Caco-2 (cell line): Measurements from ENCODE around the gene LEO1. TPM values are rescaled to one million over a fixed set of nuclear protein-coding genes. Genes with fewer than 3 reads are reported as not detected.

Experiments
- BruUV-seq: library from RNA; stranded (reverse); fragments of 400-500 nt; replicated peaks from 2 replicates; lab custom pipeline; 2021; lab: Mats Ljungman, UMichigan
- CTCF ChIA-PET: fragments of 300-600 bp; sonication (Branson Sonifier 250); formaldehyde crosslinking; loops from one replicate; lab custom pipeline; 2022; ENCODE audit warnings: antibody characterized with exemption; lab: Charles Lee
- POLR2A ChIA-PET: fragments of 300-600 bp; sonication (Branson Sonifier 250); formaldehyde crosslinking; loops from one replicate; lab custom pipeline; 2022; ENCODE audit warnings: antibody characterized with exemption; lab: Charles Lee
- DNase-seq, 2 experiments: peaks; one replicate each; pipeline versions ENCODE4 v3.0.0 to v3.0.0-alpha.2; 2020 to 2022
- H3K27me3 ChIP-seq: replicated peaks from 2 replicates; pipeline ENCODE4 v1.6.0; 2011; ENCODE audit warnings: low read length; ENCODE audit not compliant: control insufficient read depth, insufficient read depth
- H3K36me3 ChIP-seq: 2 replicates; pipeline ENCODE4 v1.5.1; 2011; ENCODE audit warnings: low read length; ENCODE audit not compliant: control insufficient read depth, insufficient read depth
- H3K4me1 ChIP-seq: fragments of 250-450 bp; sonication (Bioruptor Pico); 2 replicates; pipeline ENCODE4 v1.5.1; 2020; ENCODE audit warnings: mild to moderate bottlenecking
- H3K4me3 ChIP-seq: 2 replicates; pipeline ENCODE4 v1.5.1; 2011; ENCODE audit warnings: low read depth, mild to moderate bottlenecking, control low read depth, low read length
- H3K9me3 ChIP-seq: fragments of 250-450 bp; sonication (Bioruptor Pico); 2 replicates; pipeline ENCODE4 v1.5.1; 2020; ENCODE audit warnings: mild to moderate bottlenecking, moderate library complexity
- H3K27ac Mint-ChIP-seq: one replicate; pipeline ENCODE4 v1.8.0; 2022; ENCODE audit warnings: mixed read lengths; ENCODE audit not compliant: unreplicated experiment
- H3K27me3 Mint-ChIP-seq: one replicate; pipeline ENCODE4 v1.8.0; 2022; ENCODE audit warnings: mixed read lengths; ENCODE audit not compliant: insufficient read depth, unreplicated experiment
- H3K36me3 Mint-ChIP-seq: one replicate; pipeline ENCODE4 v1.8.0; 2022; ENCODE audit warnings: mild to moderate bottlenecking, mixed read lengths; ENCODE audit not compliant: insufficient read depth, unreplicated experiment
- H3K4me1 Mint-ChIP-seq: one replicate; pipeline ENCODE4 v1.8.0; 2022; ENCODE audit warnings: low read depth, mixed read lengths; ENCODE audit not compliant: unreplicated experiment
- H3K4me3 Mint-ChIP-seq: one replicate; pipeline ENCODE4 v1.8.0; 2022; ENCODE audit warnings: mild to moderate bottlenecking, moderate library complexity, mixed read lengths; ENCODE audit not compliant: unreplicated experiment
- H3K9me3 Mint-ChIP-seq: one replicate; pipeline ENCODE4 v1.8.0; 2022; ENCODE audit warnings: mixed read lengths; ENCODE audit not compliant: unreplicated experiment
- intact Hi-C: fragments of 100-400 bp; cut with micrococcal nuclease; formaldehyde crosslinking; loops from one replicate; pipeline ENCODE4 v1.10.0; 2022; ENCODE audit not compliant: unreplicated experiment
- total RNA-seq: library from RNA; stranded (reverse); gene quantifications from 2 replicates; pipeline ENCODE4 v1.2.3, GENCODE V29; 2022
- TF ChIP-seq, protein P1 (sequence below), 2 experiments: fragments of 200-600 bp in 1 of 2; IDR thresholded peaks; 1 replicate in 1 of 2; 2 replicates in 1 of 2; pipeline versions ENCODE4 v1.5.1 to v1.8.0; 2011 to 2022; ENCODE audit warnings: antibody characterized with exemption in 1 of 2, control low read depth in 1 of 2, inconsistent platforms in 1 of 2, low read depth in 1 of 2, low read length in 1 of 2, mild to moderate bottlenecking in 1 of 2, moderate library complexity in 1 of 2; ENCODE audit not compliant: insufficient read depth in 1 of 2, severe bottlenecking in 1 of 2, unreplicated experiment in 1 of 2

The LEO1 gene
- total RNA-seq, 1 experiment from 2014 or later, result 30.7 TPM

- Mint-ChIP-seq H3K27ac (no peak overlapping the region), H3K4me1 (no peaks in the 10 kb centered on the region), H3K4me3 (no peak overlapping the region), H3K27me3 (no peaks in the 10 kb centered on the region), H3K36me3 (peaks cover 29% of the 10 kb centered on the region), H3K9me3 (no peaks in the 10 kb centered on the region)
- ChIA-PET POLR2A (no interaction called here), CTCF (no interaction called here)
- H3K27me3 ChIP-seq, result no peaks in the 10 kb centered on the region
- H3K4me1 ChIP-seq, result no peaks in the 10 kb centered on the region
- H3K36me3 ChIP-seq, result no peaks in the 10 kb centered on the region
- no TSS peak for BruUV-seq
- DNase-seq, result no peak
- intact Hi-C loops, result no loop called here
- H3K9me3 ChIP-seq, result no peaks in the 10 kb centered on the region
- TF ChIP-seq, protein P1, sequence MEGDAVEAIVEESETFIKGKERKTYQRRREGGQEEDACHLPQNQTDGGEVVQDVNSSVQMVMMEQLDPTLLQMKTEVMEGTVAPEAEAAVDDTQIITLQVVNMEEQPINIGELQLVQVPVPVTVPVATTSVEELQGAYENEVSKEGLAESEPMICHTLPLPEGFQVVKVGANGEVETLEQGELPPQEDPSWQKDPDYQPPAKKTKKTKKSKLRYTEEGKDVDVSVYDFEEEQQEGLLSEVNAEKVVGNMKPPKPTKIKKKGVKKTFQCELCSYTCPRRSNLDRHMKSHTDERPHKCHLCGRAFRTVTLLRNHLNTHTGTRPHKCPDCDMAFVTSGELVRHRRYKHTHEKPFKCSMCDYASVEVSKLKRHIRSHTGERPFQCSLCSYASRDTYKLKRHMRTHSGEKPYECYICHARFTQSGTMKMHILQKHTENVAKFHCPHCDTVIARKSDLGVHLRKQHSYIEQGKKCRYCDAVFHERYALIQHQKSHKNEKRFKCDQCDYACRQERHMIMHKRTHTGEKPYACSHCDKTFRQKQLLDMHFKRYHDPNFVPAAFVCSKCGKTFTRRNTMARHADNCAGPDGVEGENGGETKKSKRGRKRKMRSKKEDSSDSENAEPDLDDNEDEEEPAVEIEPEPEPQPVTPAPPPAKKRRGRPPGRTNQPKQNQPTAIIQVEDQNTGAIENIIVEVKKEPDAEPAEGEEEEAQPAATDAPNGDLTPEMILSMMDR (IDR thresholded peaks at IDR 0.05; ENCODE audit: insufficient read depth in 1 of 2, low read depth in 1 of 2, low read length in 1 of 2, severe bottlenecking in 1 of 2, unreplicated experiment in 1 of 2), result no peak
- H3K4me3 ChIP-seq, result no peak overlapping the region
Measured at GRCh38 chr15:51935466-51936104, 36.0 kb downstream of the LEO1 start.

GRCh38 chr15:51932161-51932560, 39.4 kb downstream of the LEO1 start:
- Mint-ChIP-seq H3K9me3 (no peaks in the 10 kb centered on the region), H3K27me3 (no peaks in the 10 kb centered on the region), H3K27ac (no peak overlapping the region), H3K4me1 (no peaks in the 10 kb centered on the region), H3K36me3 (peaks cover 11% of the 10 kb centered on the region), H3K4me3 (no peak overlapping the region)
- POLR2A ChIA-PET, result no interaction called here
- H3K9me3 ChIP-seq, result no peaks in the 10 kb centered on the region
- TF ChIP-seq, protein P1 (IDR thresholded peaks at IDR 0.05; ENCODE audit: insufficient read depth in 1 of 2, low read depth in 1 of 2, low read length in 1 of 2, severe bottlenecking in 1 of 2, unreplicated experiment in 1 of 2), result no peak
- intact Hi-C loops, result no loop called here
- no TSS peak for BruUV-seq
- H3K27me3 ChIP-seq, result no peaks in the 10 kb centered on the region
- no peaks in the 10 kb centered on the region for H3K36me3 ChIP-seq
- CTCF ChIA-PET, result no interaction called here
- no peaks in the 10 kb centered on the region for H3K4me1 ChIP-seq
- no peak for DNase-seq
- H3K4me3 ChIP-seq, result no peak overlapping the region

DNA sequence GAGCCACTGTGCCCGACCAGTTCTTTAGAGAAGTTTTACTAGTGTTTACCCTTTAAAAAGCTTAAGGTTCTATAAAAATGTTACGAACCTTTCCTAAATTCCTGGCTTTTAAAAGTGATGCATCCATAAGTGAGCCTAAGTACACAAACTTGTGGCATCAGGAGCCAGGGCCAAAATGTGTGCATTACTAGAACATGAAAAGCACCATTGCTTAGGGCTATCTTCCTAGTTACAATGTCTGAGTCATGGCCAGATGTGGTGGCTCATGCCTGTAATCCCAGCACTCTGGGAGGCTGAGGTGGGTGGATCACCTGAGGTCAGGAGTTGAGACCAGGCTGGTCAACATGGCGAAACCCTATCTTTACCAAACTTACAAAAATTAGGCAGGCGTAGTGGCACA, 39.9 kb downstream of the LEO1 start:
- ChIA-PET POLR2A (no interaction called here), CTCF (no interaction called here)

More for the DNA sequence above, 39.9 kb downstream of the LEO1 start:
- no peaks in the 10 kb centered on the region for H3K27me3 ChIP-seq
- no peaks in the 10 kb centered on the region for H3K27me3 Mint-ChIP-seq
- H3K4me1 ChIP-seq, result no peaks in the 10 kb centered on the region
- TF ChIP-seq, protein P1 (IDR thresholded peaks at IDR 0.05; ENCODE audit: insufficient read depth in 1 of 2, low read depth in 1 of 2, low read length in 1 of 2, severe bottlenecking in 1 of 2, unreplicated experiment in 1 of 2), result no peak
- H3K9me3 Mint-ChIP-seq, result no peaks in the 10 kb centered on the region
- H3K36me3 Mint-ChIP-seq, result peaks cover 9% of the 10 kb centered on the region
- no peaks in the 10 kb centered on the region for H3K4me1 Mint-ChIP-seq
- no peak overlapping the region for H3K4me3 Mint-ChIP-seq
- no peaks in the 10 kb centered on the region for H3K36me3 ChIP-seq
- DNase-seq, result no peak
- no TSS peak for BruUV-seq
- no peaks in the 10 kb centered on the region for H3K9me3 ChIP-seq
- no peak overlapping the region for H3K4me3 ChIP-seq
- no peak overlapping the region for H3K27ac Mint-ChIP-seq
- intact Hi-C loops, result no loop called here
